Lung microvascular endothelial cell (primary cell): ENCODE results near the gene CIAO2B. TPM values are rescaled to one million over a fixed set of nuclear protein-coding genes. Genes with fewer than 3 reads are reported as not detected.
"Not testable (repeated sequence)": the region's sequence is repeated elsewhere in the genome, so short reads cannot be mapped to it uniquely, and the experiment has no call there.

ENCODE experiments used
- DNase-seq, 2 donors: peaks; one replicate each; pipeline versions ENCODE4 v3.0.0 to v3.0.0-alpha.2; 2010; ENCODE audit warnings: low read depth in 2 of 2
- total RNA-seq: library from RNA; depleted of rRNA; stranded (reverse); fragments of >200 nt; gene quantifications from 2 replicates; pipeline ENCODE4 v1.2.1, GENCODE V29; 2014

CIAO2B gene
- total RNA-seq, 1 donor from 2014 or later = 176 TPM

DNA sequence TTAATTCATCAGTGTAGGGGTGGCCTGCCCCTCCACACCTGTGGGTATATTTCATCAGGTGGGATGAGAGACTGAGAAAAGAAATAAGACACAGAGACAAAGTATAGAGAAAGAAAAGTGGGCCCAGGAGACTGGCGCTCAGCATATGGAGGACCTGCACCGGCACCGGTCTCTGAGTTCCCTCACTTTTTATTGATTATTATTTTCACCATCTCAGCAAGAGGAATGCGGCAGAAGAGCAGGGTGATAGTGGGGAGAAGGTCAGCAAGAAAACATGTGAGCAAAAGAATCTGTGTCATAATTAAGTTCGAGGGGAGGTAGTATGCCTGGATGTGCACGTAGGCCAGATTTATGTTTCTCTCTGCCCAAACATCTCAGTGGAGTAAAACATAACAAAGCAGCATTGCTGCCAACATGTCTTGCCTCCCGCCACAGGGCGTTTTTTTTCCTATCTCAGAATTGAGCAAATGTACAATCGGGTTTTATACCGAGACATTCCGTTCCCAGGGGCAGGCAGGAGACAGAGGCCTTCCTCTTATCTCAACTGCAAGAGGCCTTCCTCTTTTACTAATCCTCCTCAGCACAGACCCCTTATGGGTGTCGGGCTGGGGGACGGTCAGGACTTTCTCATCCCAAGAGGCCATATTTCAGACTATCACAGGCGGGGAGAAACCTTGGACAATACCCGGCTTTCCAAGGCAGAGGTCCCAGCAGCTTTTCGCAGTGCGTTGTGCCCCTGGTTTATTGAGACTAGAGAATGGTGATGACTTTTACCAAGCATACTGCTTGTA lies 21.4 kb upstream of the CIAO2B start:
- DNase-seq = not testable (repeated sequence)

GRCh38 chr16:66954097-66954659 lies 20.0 kb upstream of the CIAO2B start:
- DNase-seq = peak; percentile 73 to 80

GRCh38 chr16:66953462-66954096 lies 19.4 kb upstream of the CIAO2B start:
- DNase-seq = no peak

DNA sequence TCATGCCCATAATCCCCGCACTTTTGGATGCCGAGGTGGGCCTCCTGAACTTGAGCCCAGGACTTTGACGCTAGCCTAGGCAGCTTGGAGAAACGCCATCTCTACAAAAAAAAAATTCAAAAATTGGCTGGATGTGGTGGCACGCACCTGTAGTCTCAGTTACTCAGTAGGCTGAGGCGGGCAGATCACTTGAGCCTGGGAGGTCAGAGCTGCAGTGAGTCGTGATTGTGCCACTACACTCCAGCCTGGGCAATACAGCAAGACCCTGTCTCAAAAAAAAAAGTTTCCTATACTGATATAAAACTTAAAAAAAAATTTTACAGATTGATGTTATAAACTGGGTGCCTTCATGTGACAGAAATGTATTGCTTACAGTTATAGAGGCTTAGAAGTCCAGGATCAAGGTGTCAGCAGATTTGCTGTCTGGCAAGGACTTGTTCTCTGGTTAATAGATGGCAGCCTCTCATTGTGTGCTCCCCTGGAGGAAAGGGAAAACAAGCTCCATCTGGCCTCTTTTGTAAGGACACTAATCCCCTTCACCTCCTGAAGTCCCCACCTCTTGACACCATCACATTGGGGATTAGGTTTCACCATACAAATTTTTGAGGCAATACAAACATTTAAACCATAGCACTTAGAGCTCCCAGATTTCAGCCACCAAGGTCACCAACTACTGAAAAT lies 18.4 kb upstream of the CIAO2B start:
- DNase-seq = no peak

DNA sequence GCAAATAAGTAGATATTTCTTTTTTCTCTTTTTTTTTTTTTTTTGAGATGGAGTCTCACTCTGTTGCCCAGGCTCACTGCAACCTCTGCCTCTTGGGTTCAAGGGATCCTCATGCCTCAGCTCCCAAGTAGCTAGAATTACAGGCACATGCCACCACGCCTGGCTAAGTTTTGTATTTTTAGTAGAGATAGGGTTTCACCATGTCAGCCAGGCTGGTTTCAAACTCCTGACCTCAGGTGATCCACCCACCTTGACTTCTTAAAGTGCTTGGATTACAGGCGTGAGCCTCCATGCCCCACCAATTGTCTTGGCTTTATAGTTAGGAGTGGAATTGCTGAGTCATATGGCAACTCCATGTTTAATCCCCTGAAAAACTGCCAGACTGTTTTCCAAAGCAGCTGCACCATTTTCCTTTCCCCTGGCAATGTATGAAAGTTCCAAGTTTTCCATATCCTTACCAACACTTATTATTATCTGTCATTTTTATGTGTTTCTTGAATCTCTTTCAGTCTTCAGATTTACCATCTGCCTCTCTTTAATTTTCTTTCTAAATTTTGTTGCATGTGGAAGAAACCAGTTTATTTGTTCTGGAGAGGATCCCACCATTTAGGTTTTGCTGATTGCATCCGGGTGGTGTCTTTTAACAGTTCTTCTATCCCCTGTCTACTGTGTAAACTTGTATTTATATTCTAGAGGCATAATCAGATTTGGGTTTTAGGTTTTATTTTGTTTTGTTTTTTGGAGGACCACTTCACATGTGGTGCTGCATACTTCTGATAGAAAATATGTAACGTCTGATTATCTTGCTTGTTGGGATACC lies 17.0 kb upstream of the CIAO2B start:
- DNase-seq = no peak

DNA sequence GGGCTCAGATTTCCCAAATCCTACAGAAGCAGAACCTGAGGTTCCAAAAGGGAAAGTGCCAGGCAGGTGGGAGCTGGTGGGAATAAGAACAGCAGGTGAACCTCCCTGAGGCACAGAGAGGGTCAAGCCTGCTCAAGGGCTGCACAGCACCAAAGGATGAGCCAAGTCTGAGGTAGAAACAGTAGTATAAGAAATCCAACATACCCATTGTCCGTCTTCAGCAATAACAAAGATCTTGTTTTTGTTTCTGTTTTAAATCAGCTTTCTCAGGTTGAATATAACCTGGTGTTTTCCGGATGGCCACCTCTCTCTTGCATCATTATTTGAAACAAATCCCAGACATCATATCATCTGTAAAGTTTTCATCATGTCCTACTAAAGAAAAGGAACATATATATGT lies 16.2 kb upstream of the CIAO2B start:
- DNase-seq = no peak

- no peak for DNase-seq
These were observed 15.3 kb upstream of the CIAO2B start for GRCh38 chr16:66949472-66949871.

- DNase-seq = no peak
These were observed 14.6 kb upstream of the CIAO2B start for GRCh38 chr16:66948837-66949225.

- DNase-seq = no peak
These were observed 14.1 kb upstream of the CIAO2B start for GRCh38 chr16:66948134-66948836.

DNA sequence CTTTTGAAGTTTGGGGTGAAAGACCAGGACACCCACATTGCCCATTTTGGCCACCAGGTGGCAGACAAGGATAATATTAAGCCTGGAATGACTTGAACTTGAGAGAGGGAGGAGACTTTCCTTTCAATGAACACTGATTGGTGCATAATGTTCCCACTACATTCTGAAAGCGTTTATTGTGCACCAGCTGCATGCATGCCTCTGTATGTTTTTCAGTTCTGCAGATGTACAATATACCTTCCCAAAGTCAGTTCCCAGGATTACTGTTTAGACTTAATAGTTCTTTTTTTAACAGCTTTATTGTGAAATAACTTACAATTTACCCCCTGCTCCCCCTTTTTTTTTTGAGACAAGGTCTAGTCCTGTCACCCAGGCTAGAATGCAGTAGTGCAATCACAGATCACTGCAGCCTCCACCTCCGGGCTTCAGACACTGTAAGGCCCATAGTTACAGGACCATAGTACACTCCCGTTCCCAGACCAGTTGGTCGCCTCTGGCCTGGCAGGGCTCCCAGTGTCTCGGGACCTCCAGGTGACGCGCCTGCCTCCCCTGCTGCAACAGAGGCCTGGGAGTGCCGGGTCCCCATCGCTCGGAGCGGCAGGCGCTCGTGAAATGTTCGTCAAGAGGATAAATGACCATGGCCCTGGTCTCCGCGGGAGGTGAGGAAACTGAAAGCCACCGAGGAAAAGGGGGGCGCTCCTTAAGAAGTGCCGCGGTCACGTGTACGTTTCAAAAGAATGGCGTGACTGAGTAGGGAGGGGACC lies 13.3 kb upstream of the CIAO2B start:
- peak; percentile 82 to 83 for DNase-seq

GRCh38 chr16:66946974-66947301 lies 12.7 kb upstream of the CIAO2B start:
- no peak for DNase-seq

- no peak for DNase-seq
These were observed 12.3 kb upstream of the CIAO2B start for GRCh38 chr16:66946541-66946940.

GRCh38 chr16:66945939-66946338 lies 11.7 kb upstream of the CIAO2B start:
- no peak for DNase-seq

- not testable (repeated sequence) for DNase-seq
These were observed 10.8 kb upstream of the CIAO2B start for GRCh38 chr16:66944971-66945370.

- DNase-seq = no peak
These were observed 9.8 kb upstream of the CIAO2B start for GRCh38 chr16:66944054-66944441.

- DNase-seq = no peak
These were observed 9.3 kb upstream of the CIAO2B start for GRCh38 chr16:66943426-66944053.

GRCh38 chr16:66942981-66943380 lies 8.8 kb upstream of the CIAO2B start:
- no peak for DNase-seq

GRCh38 chr16:66940236-66940635 lies 6.0 kb upstream of the CIAO2B start:
- no peak for DNase-seq

- no peak for DNase-seq
These were observed 5.2 kb upstream of the CIAO2B start for GRCh38 chr16:66939366-66939765.
